Measurements from ENCODE around the gene NFIA.

Gene NFIA

GRCh38 chr1:61280452-61280851, 198.1 kb downstream of the NFIA start:
- Histone ChIP-seq H3F3A (ENCODE audit: insufficient read depth, low read length) (peaks cover 8% of the 10 kb centered on the region), H3K9ac (ENCODE audit: low read length) (no peak overlapping the region), H3K4me3 (ENCODE audit: low read length) (no peak overlapping the region), H3K36me3 (replicated peaks; ENCODE audit: insufficient read depth, low read length) (no peaks in the 10 kb centered on the region), H3K79me2 (ENCODE audit: low read length) (no peaks in the 10 kb centered on the region), H2AFZ (ENCODE audit: low read length) (no peak overlapping the region), H4K20me1 (ENCODE audit: insufficient read depth, low read length) (no peaks in the 10 kb centered on the region), H3K9me3 (replicated peaks; ENCODE audit: insufficient read depth, low read length) (no peaks in the 10 kb centered on the region), H3K27me3 (replicated peaks; ENCODE audit: insufficient read depth, low read length) (no peaks in the 10 kb centered on the region), H3K27ac (ENCODE audit: low read length) (no peak overlapping the region), H3K9me2 (replicated peaks; ENCODE audit: insufficient read depth, low read length) (no peaks in the 10 kb centered on the region), H3K4me2 (ENCODE audit: low read depth, low read length) (no peak overlapping the region), H3K4me1 (ENCODE audit: low read length) (peaks cover 15% of the 10 kb centered on the region)
- DNase-seq: no peak
- no peak for TF ChIP-seq EZH2 (optimal IDR thresholded peaks at IDR 0.05; ENCODE audit: low read depth, low read length)
- no peak for TF ChIP-seq EZH2phosphoT487 (IDR thresholded peaks at IDR 0.05; ENCODE audit: low read length)

GRCh38 chr1:61282387-61282786, 200.0 kb downstream of the NFIA start:
- Histone ChIP-seq H3K4me1 (ENCODE audit: low read length) (peaks cover 15% of the 10 kb centered on the region), H3K27me3 (replicated peaks; ENCODE audit: insufficient read depth, low read length) (no peaks in the 10 kb centered on the region), H3K9me2 (replicated peaks; ENCODE audit: insufficient read depth, low read length) (no peaks in the 10 kb centered on the region), H3K4me3 (ENCODE audit: low read length) (no peak overlapping the region), H3K79me2 (ENCODE audit: low read length) (no peaks in the 10 kb centered on the region), H3K27ac (ENCODE audit: low read length) (no peak overlapping the region), H4K20me1 (ENCODE audit: insufficient read depth, low read length) (no peaks in the 10 kb centered on the region), H3K9ac (ENCODE audit: low read length) (no peak overlapping the region), H3K9me3 (replicated peaks; ENCODE audit: insufficient read depth, low read length) (no peaks in the 10 kb centered on the region), H3K36me3 (replicated peaks; ENCODE audit: insufficient read depth, low read length) (no peaks in the 10 kb centered on the region), H3F3A (ENCODE audit: insufficient read depth, low read length) (peaks cover 8% of the 10 kb centered on the region), H3K4me2 (ENCODE audit: low read depth, low read length) (no peak overlapping the region), H2AFZ (ENCODE audit: low read length) (no peak overlapping the region)
- DNase-seq: no peak
- TF ChIP-seq EZH2 (optimal IDR thresholded peaks at IDR 0.05; ENCODE audit: low read depth, low read length): no peak
- no peak for TF ChIP-seq CTCF (IDR thresholded peaks at IDR 0.05; ENCODE audit: low read length)
- TF ChIP-seq EZH2phosphoT487 (IDR thresholded peaks at IDR 0.05; ENCODE audit: low read length): no peak

GRCh38 chr1:61284248-61284854, 202.0 kb downstream of the NFIA start:
- H3K9ac ChIP-seq (ENCODE audit: low read length): no peak overlapping the region
- peak; percentile 61 for DNase-seq
- H4K20me1 ChIP-seq (ENCODE audit: insufficient read depth, low read length): no peaks in the 10 kb centered on the region
- no peak overlapping the region for H2AFZ ChIP-seq (ENCODE audit: low read length)
- no peaks in the 10 kb centered on the region for H3K9me3 ChIP-seq (replicated peaks; ENCODE audit: insufficient read depth, low read length)
- no peaks in the 10 kb centered on the region for H3K27me3 ChIP-seq (replicated peaks; ENCODE audit: insufficient read depth, low read length)
- H3K4me2 ChIP-seq (ENCODE audit: low read depth, low read length): no peak overlapping the region; the same call in 1 of the 2 replicates
- no peak overlapping the region for H3K4me3 ChIP-seq (ENCODE audit: low read length)
- H3K27ac ChIP-seq (ENCODE audit: low read length): peak overlapping the region; percentile 21; the same call in 1 of the 2 replicates
- peaks cover 12% of the 10 kb centered on the region for H3K4me1 ChIP-seq (ENCODE audit: low read length)
- H3K36me3 ChIP-seq (replicated peaks; ENCODE audit: insufficient read depth, low read length): no peaks in the 10 kb centered on the region
- H3K79me2 ChIP-seq (ENCODE audit: low read length): no peaks in the 10 kb centered on the region
- no peaks in the 10 kb centered on the region for H3K9me2 ChIP-seq (replicated peaks; ENCODE audit: insufficient read depth, low read length)
- H3F3A ChIP-seq (ENCODE audit: insufficient read depth, low read length): peaks cover 8% of the 10 kb centered on the region
- TF ChIP-seq CTCF (IDR thresholded peaks at IDR 0.05; ENCODE audit: low read length) (no peak), EZH2phosphoT487 (IDR thresholded peaks at IDR 0.05; ENCODE audit: low read length) (no peak), EZH2 (optimal IDR thresholded peaks at IDR 0.05; ENCODE audit: low read depth, low read length) (no peak)

GRCh38 chr1:61284936-61285335, 202.6 kb downstream of the NFIA start:
- H3K9me2 ChIP-seq (replicated peaks; ENCODE audit: insufficient read depth, low read length): no peaks in the 10 kb centered on the region
- H3K4me2 ChIP-seq (ENCODE audit: low read depth, low read length): no peak overlapping the region
- H3K9ac ChIP-seq (ENCODE audit: low read length): no peak overlapping the region
- H3K4me1 ChIP-seq (ENCODE audit: low read length): peaks cover 12% of the 10 kb centered on the region
- H3K9me3 ChIP-seq (replicated peaks; ENCODE audit: insufficient read depth, low read length): no peaks in the 10 kb centered on the region
- H2AFZ ChIP-seq (ENCODE audit: low read length): no peak overlapping the region
- no peaks in the 10 kb centered on the region for H4K20me1 ChIP-seq (ENCODE audit: insufficient read depth, low read length)
- H3K4me3 ChIP-seq (ENCODE audit: low read length): no peak overlapping the region
- H3K36me3 ChIP-seq (replicated peaks; ENCODE audit: insufficient read depth, low read length): no peaks in the 10 kb centered on the region
- H3K79me2 ChIP-seq (ENCODE audit: low read length): no peaks in the 10 kb centered on the region
- H3K27me3 ChIP-seq (replicated peaks; ENCODE audit: insufficient read depth, low read length): no peaks in the 10 kb centered on the region
- no peak for TF ChIP-seq EZH2 (optimal IDR thresholded peaks at IDR 0.05; ENCODE audit: low read depth, low read length)
- no peak for TF ChIP-seq CTCF (IDR thresholded peaks at IDR 0.05; ENCODE audit: low read length)
- TF ChIP-seq EZH2phosphoT487 (IDR thresholded peaks at IDR 0.05; ENCODE audit: low read length): no peak
- DNase-seq: no peak
- no peak overlapping the region for H3K27ac ChIP-seq (ENCODE audit: low read length)
- H3F3A ChIP-seq (ENCODE audit: insufficient read depth, low read length): peaks cover 8% of the 10 kb centered on the region
